Measurements from ENCODE around the gene CHRNA9.
"Not testable (repeated sequence)": the region's sequence is repeated elsewhere in the genome, so short reads cannot be mapped to it uniquely, and the experiment has no call there.

CHRNA9 gene, protein sequence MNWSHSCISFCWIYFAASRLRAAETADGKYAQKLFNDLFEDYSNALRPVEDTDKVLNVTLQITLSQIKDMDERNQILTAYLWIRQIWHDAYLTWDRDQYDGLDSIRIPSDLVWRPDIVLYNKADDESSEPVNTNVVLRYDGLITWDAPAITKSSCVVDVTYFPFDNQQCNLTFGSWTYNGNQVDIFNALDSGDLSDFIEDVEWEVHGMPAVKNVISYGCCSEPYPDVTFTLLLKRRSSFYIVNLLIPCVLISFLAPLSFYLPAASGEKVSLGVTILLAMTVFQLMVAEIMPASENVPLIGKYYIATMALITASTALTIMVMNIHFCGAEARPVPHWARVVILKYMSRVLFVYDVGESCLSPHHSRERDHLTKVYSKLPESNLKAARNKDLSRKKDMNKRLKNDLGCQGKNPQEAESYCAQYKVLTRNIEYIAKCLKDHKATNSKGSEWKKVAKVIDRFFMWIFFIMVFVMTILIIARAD

DNA sequence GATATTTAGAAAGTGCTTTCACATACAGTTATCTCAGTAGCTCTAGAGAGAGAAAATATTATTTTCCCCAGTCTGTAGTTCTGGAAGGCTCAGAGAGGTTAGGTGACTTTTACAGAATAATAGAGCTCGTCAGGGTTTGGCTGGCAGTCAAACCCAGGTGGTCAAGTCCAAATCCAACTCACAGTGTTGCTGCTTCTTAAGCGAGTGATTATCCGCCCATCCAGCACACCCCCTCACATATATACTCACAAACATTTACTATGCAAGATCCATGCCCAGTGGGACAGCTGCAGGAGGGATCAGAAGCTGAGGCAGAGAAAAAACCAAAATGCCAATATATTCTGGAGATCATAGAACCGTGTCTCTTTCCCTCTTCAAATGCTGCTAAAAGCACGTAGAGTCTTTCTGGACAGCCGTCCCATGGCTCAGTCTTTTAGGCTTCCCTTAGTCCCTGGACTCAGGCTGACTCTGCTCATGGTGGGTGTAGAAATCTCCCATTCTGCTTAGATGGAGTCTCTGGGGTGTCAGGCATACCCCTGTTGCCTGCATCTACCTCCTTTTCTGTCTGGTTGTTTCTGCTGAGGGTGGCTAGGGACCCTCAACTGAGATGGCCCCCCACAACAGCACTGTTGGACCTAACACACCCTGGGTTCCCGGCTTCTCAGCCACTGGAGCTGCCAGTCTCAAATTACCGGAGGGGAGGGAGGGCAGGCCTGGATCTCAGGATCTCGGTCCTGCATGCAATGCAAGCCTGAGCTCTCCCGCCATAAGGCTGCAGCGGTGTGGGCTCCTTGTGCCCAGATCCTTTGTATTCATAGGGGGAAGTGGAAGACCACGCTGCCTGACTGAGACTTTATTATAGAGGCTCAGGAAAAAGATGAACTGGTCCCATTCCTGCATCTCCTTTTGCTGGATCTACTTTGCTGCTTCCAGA is at the start of gene CHRNA9:
CHRNA9 (plus strand) TSS at position 743 of the 934 bp plus-strand sequence; CDS start at position 878, 135 bp downstream.
- no peak within 1 kb of the TSS for H3K4me3 ChIP-seq (ENCODE audit: low read length)
- TF ChIP-seq ZNF274 (IDR thresholded peaks at IDR 0.05; ENCODE audit: low read depth, low read length): no peak

DNA sequence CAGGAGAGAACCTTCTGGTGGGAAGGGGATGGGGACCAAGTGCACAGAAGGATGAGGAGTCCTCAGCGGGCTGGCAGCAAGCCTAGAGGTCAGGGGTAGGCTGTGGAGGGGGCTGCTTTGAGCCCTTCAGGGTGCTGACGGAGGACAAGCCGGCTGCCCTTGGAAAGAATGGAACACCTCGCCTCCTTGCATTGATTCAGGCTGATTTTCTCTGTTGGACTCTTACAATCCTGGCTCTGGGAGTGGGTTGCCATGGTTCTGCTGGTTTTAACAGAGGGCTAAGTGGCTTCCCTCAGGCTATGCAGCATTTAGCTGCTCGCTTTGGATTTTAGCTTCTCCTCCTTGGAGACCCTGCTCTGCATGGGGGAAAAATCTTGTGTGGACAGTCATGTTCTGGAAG is 49.4 kb upstream of the CHRNA9 start:
- H3K4me3 ChIP-seq (ENCODE audit: low read length): no peak overlapping the region
- TF ChIP-seq ZNF274 (IDR thresholded peaks at IDR 0.05; ENCODE audit: low read depth, low read length): no peak

DNA sequence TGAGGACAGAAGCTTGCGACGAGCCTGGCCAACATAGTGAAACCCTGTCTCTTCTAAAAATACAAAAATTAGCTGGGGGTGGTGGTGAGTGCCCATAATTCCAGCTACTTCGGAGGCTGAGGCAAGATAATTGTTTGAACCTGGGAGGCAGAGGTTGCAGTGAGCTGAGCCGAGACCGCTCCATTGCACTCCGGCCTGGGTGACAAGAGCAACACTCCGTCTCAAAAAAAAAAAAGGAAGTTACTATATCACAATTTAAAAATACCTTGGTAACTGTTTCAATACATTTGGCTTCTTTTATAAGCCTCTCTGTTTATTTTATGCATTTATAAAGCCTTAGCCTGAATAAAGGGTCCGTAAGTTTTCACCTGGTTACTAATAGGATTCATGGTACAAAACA is 46.6 kb upstream of the CHRNA9 start:
- no peak for TF ChIP-seq ZNF274 (IDR thresholded peaks at IDR 0.05; ENCODE audit: low read depth, low read length)
- no peak overlapping the region for H3K4me3 ChIP-seq (ENCODE audit: low read length)

DNA sequence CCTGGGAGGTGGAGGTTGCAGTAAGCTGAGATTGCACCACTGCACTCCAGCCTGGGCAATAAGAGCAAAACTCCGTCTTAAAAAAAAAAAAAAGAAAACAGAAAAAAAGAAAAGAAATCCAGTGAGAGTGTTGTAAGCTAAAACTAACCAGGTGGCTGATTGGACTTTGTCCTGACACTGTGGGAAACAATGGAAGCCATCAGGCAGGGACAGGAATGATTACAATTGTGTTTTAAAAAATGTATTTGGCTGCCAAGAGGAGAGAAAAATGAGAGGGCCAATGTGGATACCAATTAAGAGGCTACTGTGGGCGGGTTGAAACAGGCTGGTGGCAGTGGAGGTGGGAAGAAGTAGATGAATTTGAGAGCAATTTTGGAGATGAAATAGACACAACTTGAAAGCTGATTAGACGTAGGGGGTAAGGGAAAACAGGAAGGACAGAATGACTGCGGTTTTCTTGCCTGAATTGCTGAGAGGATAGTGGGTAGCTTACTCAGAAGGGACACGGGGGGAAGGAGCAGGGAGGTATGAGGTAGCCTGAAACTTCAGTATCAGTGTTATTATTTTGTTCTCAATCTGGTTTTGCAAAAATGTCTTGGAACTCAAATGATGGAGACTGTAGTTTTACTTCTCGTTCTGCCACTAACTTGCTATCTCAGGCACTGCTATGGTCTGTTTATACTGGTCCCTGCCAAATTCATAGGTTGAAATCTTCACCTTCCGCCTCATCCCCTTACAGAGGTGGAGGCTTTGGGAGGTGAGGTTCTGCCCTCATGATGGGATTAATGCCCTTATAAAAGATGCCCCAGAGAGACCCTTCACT is 45.6 kb upstream of the CHRNA9 start:
- no peak for TF ChIP-seq ZNF274 (IDR thresholded peaks at IDR 0.05; ENCODE audit: low read depth, low read length)
- no peak overlapping the region for H3K4me3 ChIP-seq (ENCODE audit: low read length)

DNA sequence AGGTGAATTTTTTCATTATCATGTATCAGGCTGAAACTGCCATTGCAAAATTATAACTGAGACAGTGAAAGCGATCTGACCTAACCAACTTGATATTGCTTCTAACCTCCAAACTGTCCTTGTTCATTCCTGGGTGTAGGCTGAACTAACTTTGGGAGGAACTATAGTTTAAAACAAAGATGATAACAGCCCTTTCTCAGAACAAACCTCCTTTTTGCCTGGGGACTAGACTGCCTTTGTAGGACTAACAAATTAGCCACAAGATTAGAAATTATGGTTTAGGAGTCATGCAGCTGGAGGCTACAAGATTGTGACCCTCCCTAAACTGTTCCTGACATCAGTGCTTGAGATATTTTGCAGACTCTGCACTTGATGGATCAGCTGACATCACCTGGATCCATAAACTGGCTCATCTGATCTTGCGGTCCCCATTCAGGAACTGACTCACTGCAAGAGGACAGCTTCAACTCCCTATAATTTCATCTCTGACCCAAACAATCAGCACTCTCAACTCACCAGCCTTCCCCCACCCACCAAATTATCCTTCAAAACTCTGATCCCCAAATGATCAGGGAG is 44.4 kb upstream of the CHRNA9 start:
- not testable (repeated sequence) for H3K4me3 ChIP-seq (ENCODE audit: low read length)

DNA sequence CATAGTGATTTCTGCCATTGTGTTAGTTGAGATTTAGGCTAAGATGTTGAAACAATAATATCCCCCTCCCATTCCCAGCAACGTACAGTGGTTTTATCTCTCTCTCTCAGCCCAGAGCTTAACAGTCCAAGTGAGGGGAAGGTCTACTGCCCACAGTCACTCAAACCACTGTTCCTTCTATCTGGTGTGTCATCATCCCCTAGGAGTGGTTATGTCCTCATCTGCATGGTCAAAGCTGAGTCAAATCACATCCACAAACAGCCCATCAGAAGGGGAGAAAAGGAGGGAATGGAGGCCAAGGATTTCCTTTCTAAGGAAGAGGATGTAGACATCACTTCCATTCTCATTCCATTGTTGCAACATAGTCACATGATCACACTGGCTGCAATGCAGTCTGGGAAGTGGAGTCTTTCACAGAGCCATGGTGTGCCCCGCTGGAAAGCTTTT is 42.8 kb upstream of the CHRNA9 start:
- no peak overlapping the region for H3K4me3 ChIP-seq (ENCODE audit: low read length)
- no peak for TF ChIP-seq ZNF274 (IDR thresholded peaks at IDR 0.05; ENCODE audit: low read depth, low read length)

DNA sequence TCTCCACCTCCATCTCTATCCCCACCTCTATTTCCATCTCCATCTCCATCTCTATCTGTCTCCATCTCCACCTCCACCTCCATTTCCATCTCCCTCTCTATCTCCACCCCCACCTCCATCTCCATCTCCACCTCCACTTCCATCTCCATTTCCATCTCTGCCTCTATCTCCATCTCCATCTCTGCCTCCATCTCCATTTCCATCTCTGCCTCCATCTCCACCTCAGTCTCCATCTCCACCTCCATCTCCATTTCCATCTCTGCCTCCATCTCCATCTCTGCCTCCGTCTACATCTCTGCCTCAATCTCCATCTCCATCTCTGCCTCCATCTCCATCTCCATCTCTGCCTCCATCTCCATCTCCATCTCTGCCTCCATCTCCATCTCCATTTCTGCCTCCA is 40.8 kb upstream of the CHRNA9 start:
- TF ChIP-seq ZNF274 (IDR thresholded peaks at IDR 0.05; ENCODE audit: low read depth, low read length): no peak

DNA sequence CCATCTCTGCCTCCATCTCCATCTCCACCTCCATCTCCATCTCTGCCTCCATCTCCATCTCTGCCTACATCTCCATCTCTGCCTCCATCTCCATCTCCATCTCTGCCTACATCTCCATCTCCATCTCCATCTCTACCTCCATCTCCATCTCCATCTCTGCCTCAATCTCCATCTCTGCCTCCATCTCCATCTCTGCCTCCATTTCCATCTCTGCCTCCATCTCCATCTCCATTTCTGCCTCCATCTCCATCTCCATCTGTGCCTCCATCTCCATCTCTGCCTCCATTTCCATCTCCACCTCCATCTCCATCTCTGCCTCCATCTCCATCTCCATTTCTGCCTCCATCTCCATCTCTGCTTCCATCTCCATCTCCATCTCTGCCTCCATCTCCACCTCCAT is 40.1 kb upstream of the CHRNA9 start:
- H3K4me3 ChIP-seq (ENCODE audit: low read length): not testable (repeated sequence)

More for the DNA sequence above, 40.8 kb upstream of the CHRNA9 start:
- no peak overlapping the region for H3K4me3 ChIP-seq (ENCODE audit: low read length)

DNA sequence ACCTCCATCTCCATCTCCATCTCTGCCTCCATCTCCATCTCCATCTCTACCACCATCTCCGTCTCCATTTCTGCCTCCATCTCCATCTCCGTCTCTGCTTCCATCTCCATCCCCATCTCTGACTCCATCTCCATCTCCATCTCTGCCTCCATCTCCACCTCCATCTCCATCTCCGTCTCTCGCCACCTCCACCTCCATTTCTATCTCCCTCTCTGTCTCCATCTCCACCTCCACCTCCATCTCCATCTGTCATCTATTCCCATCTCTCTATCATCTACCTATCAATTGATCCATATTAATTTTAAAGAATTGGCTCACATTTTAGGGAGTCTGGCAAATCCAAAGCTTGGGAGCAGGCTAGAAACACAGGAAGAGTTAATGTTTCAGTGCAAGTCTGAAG is 39.6 kb upstream of the CHRNA9 start:
- H3K4me3 ChIP-seq (ENCODE audit: low read length): no peak overlapping the region
- TF ChIP-seq ZNF274 (IDR thresholded peaks at IDR 0.05; ENCODE audit: low read depth, low read length): no peak

DNA sequence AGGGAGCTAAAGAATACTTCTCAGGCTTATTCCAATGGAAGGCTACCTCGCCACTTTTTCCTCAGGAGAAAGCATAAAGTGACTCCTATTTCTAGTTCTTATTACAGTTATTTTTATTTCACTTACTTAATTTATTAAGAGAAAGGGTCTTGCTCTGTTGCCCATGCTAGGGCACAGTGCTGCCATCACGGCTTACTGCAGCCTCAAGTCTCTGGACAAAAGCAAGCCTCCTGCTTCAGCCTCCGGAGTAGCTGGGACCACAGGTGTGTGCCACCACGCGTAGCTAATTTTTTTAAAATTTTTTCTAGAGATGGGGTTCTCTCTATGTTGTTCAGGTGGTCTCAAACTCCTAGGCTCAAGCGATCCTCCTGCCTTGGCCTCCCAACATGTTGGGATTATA is 36.0 kb upstream of the CHRNA9 start:
- no peak for TF ChIP-seq ZNF274 (IDR thresholded peaks at IDR 0.05; ENCODE audit: low read depth, low read length)
- H3K4me3 ChIP-seq (ENCODE audit: low read length): no peak overlapping the region

DNA sequence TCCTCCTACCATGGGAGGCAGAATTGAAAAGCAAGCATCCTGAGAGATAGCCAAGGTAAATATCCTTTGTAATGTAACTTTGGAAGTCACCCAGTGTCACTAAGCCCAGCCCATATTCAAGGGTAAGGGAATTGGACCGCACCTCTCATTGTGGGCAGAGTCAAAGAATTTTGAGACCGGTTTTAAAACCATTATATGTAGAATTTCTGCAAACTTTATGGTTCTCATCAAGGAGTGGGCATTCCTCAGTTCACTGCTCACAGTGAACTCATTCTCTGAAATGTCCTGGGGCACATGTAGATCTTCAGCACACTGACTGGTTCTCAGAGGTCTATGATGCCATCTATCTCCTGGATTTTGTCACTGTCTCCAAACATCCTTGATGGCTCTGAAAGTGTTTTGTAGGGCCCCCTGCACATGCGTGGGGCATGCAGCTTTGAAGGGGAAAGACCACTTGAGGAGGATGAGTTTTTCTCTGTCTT is 35.3 kb upstream of the CHRNA9 start:
- no peak for TF ChIP-seq ZNF274 (IDR thresholded peaks at IDR 0.05; ENCODE audit: low read depth, low read length)
- H3K4me3 ChIP-seq (ENCODE audit: low read length): no peak overlapping the region

DNA sequence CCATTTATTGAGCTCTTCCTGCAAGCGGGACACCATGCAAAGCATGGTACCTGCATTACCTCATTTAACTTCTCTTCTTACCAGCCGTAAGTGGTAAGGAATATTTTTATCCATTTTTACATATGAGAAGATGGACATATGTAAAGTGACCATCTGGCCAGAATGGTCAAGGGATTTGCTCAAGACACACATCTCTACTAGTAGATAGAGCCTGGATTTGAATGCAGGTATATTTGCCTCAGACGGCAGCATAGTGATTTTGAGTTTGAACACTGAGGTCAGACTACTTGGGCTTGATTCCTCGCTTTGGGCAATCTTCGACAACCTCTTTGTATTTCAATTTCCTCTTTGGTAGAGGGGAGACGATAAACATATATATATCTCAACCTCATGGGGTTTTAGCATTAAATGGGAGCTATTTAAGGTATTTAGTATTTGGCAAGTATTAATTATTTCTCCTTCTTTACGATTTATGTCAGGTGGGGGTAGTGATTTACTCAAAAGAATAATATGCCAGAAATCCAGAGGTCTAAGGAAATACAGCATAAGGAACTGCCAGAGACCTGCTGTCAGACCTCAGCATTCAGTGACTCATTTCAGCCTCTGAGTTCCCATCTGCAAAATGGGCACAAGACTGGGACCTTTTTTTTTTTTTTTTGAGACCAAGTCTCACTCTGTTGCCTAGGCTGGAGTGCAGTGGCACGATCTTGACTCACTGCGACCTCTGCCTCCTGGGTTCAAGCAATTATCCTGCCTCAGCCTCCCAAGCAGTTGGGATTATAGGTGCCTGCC is 34.6 kb upstream of the CHRNA9 start:
- no peak overlapping the region; the same call in 1 of the 2 replicates for H3K4me3 ChIP-seq (ENCODE audit: low read length)
- TF ChIP-seq ZNF274 (IDR thresholded peaks at IDR 0.05; ENCODE audit: low read depth, low read length): no peak

DNA sequence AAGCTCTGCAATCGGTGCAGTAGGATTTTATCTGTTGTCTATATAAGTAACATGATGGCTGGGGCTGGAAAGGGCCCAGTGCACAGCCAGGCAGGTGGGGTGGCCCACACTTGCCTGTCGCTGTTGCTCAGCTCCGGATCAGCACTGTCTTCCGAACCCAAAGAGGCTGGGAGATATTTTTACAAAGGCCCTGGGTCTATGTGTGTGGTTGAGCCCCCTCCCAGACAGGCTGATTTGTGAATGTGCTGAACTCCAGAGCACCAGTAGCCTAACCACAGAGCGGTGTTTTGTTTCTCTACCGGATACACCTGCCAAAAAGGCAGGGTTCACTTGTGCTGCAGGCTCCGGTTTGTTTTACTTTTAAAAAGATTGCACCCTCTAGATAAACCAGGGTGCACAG is 33.5 kb upstream of the CHRNA9 start:
- no peak for TF ChIP-seq ZNF274 (IDR thresholded peaks at IDR 0.05; ENCODE audit: low read depth, low read length)
- no peak overlapping the region; the same call in 1 of the 2 replicates for H3K4me3 ChIP-seq (ENCODE audit: low read length)
